Ovary (tissue), 9 donors: ENCODE measurements around the gene CD63. TPM values are rescaled to one million over a fixed set of nuclear protein-coding genes. Genes with fewer than 3 reads are reported as not detected.

Experiments
- DNase-seq, 5 donors: peaks; one replicate each; pipeline ENCODE4 v3.0.0-alpha.2; 2019 to 2020
- H3K27ac ChIP-seq, 2 donors: fragments of 200-600 bp; one replicate each; pipeline versions ENCODE4 v1.5.1 to v1.8.0; 2019 to 2022
- H3K27me3 ChIP-seq: fragments of 200-600 bp; one replicate; pipeline ENCODE4 v1.8.0; 2022
- H3K36me3 ChIP-seq: fragments of 200-600 bp; sonication (generic); one replicate; pipeline ENCODE4 v1.5.1; 2019
- H3K4me1 ChIP-seq: one replicate; pipeline ENCODE4 v1.8.1; 2013; ENCODE audit warnings: mild to moderate bottlenecking, moderate library complexity; ENCODE audit not compliant: insufficient read depth
- H3K4me3 ChIP-seq: fragments of 200-600 bp; sonication (generic); one replicate; pipeline ENCODE4 v1.5.1; 2017
- H3K9me3 ChIP-seq, 2 donors: fragments of 200-600 bp in 1 of 2; sonication (generic) in 1 of 2; one replicate each; pipeline versions ENCODE4 v1.5.1 to v1.8.1; 2013 to 2019; ENCODE audit warnings: mild to moderate bottlenecking in 1 of 2, moderate library complexity in 1 of 2
- EP300 ChIP-seq: sonication (generic); formaldehyde crosslinking; IDR thresholded peaks from one replicate; pipeline ENCODE4 v1.6.1; 2017; ENCODE audit warnings: antibody characterized with exemption
- POLR2A ChIP-seq: fragments of 450-650 bp; IDR thresholded peaks from one replicate; pipeline ENCODE4 v1.6.1; 2017; ENCODE audit warnings: antibody characterized with exemption, mild to moderate bottlenecking, moderate library complexity
- WGBS, 3 donors: extraction: QIAGEN DNeasy Blood & Tissue Kit in 1 of 3; methylation state at CpG; one replicate each; pipeline versions ENCODE4 v1.1.5 to v1.1.7; 2013 to 2017; 5-methylcytosine and 5-hydroxymethylcytosine counted together
- intact Hi-C, 4 donors: fragments of 100-400 bp; cut with DNase I; formaldehyde crosslinking; loops; one replicate each; pipeline versions ENCODE4 v1.11.0 to v1.15.1; 2022 to 2023
- polyA plus RNA-seq, 2 donors: library from polyadenylated mRNA; stranded (reverse); fragments of 200-250 nt in 1 of 2; fragments of 350-450 nt in 1 of 2; fragmentation: Illumina TruSeq in 1 of 2; extraction: RNeasy Lipid Tissue Mini Kit (QIAGEN cat#74804) in 1 of 2; gene quantifications; one replicate each; pipeline ENCODE4 v1.2.3, GENCODE V29; 2013 to 2014
- total RNA-seq, 7 donors: library from RNA; depleted of rRNA in 2 of 7; stranded (reverse); fragments of >200 nt in 2 of 7; fragmentation: NEBNext Ultra II Directional in 3 of 7; extraction: Animal tissue kit (Norgen Biotek cat#: 25700) in 3 of 7; gene quantifications; one replicate each; pipeline versions ENCODE4 v1.1.0 to v1.2.4, GENCODE V29; 2016 to 2023
- TF ChIP-seq, protein P1 (sequence below), 3 donors: fragments of 450-650 bp in 2 of 3; fragments of 200-600 bp in 1 of 3; IDR thresholded peaks; one replicate each; pipeline versions ENCODE4 v1.5.1 to v1.8.0; 2016 to 2022; ENCODE audit warnings: antibody characterized with exemption in 3 of 3, mild to moderate bottlenecking in 1 of 3
- donor health status: DM: no; HTN: no; CAD: no; lungs with moderate emphysema.
- donor health status: DM: no; HTN: no; CAD: no.
- donor health status: Bipolar disorder and iron deficiency.
- donor health status: DM: yes; HTN: yes; CAD: no.
- donor health status: DM: no; HTN: no; CAD: no.
- donor health status: DM: yes; HTN: yes; CAD: no.

CD63 gene
- total and polyA plus RNA-seq, 9 donors: 406 to 1,943 (median 762) TPM

- no peaks in the 10 kb centered on the region for H3K9me3 ChIP-seq
- 78 to 85% (median 83%) methylated on average over 2 of the region's 2 CpGs for WGBS, 3 donors
- H3K27ac ChIP-seq: no peak overlapping the region
- H3K4me3 ChIP-seq: no peak overlapping the region
- peaks cover 2% of the 10 kb centered on the region for H3K4me1 ChIP-seq
- no peaks in the 10 kb centered on the region for H3K27me3 ChIP-seq
- TF ChIP-seq EP300 (no peak), POLR2A (no peak)
- TF ChIP-seq, protein P1, sequence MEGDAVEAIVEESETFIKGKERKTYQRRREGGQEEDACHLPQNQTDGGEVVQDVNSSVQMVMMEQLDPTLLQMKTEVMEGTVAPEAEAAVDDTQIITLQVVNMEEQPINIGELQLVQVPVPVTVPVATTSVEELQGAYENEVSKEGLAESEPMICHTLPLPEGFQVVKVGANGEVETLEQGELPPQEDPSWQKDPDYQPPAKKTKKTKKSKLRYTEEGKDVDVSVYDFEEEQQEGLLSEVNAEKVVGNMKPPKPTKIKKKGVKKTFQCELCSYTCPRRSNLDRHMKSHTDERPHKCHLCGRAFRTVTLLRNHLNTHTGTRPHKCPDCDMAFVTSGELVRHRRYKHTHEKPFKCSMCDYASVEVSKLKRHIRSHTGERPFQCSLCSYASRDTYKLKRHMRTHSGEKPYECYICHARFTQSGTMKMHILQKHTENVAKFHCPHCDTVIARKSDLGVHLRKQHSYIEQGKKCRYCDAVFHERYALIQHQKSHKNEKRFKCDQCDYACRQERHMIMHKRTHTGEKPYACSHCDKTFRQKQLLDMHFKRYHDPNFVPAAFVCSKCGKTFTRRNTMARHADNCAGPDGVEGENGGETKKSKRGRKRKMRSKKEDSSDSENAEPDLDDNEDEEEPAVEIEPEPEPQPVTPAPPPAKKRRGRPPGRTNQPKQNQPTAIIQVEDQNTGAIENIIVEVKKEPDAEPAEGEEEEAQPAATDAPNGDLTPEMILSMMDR (IDR thresholded peaks at IDR 0.05): no peak
- intact Hi-C loops: loop anchor here in 3 of 4 donors (5.0 to 10.0 kb wide), 3 partner anchors 193 to 901 kb away; partner anchors contain the start of genes BAZ2A (in 1 of the 3) and PYM1 (in 1 of the 3)
- no peak for DNase-seq
- H3K36me3 ChIP-seq: no peaks in the 10 kb centered on the region
Measured at GRCh38 chr12:55733858-55734257, 5.0 kb upstream of the CD63 start.

DNA sequence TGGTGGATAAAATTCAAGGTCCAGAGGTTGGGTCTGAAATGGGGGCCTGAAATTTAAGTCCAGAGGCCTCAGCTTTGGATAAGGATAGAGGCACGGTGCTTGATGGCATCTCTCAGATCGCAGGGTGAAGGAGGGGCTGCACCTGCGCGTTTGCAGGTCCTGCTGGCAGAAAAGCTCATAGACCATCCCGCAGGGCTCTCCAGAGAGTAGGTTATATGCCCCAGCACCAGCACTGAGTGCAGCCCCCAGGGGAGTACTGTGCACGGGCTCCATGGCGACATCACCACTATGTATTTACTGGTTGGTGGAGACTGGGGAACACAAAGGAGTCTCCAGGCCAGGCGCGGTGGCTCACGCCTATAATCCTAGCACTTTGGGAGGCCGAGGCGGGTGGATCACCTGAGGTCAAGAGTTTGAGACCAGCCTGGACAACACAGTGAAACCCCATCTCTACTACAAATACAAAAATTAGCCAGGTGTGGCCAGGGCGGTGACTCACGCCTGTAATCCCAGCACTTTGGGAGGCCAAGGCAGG, 4.3 kb upstream of the CD63 start:
- DNase-seq: no peak
- no peaks in the 10 kb centered on the region for H3K36me3 ChIP-seq
- H3K27ac ChIP-seq: no peak overlapping the region
- intact Hi-C loops: loop anchor here in 3 of 4 donors (5.0 to 10.0 kb wide), 3 partner anchors 194 to 902 kb away; partner anchors contain the start of genes BAZ2A (in 1 of the 3) and PYM1 (in 1 of the 3)
- H3K4me1 ChIP-seq: peaks cover 2% of the 10 kb centered on the region
- no peaks in the 10 kb centered on the region for H3K27me3 ChIP-seq
- no peak for TF ChIP-seq POLR2A
- TF ChIP-seq, protein P1 (IDR thresholded peaks at IDR 0.05): no peak
- TF ChIP-seq EP300: no peak
- H3K4me3 ChIP-seq: no peak overlapping the region
- H3K9me3 ChIP-seq: no peaks in the 10 kb centered on the region
- 85 to 90% (median 90%) methylated on average over 14 of the region's 14 CpGs for WGBS, 3 donors

GRCh38 chr12:55732288-55732687, 3.5 kb upstream of the CD63 start:
- Histone ChIP-seq H3K27me3 (no peaks in the 10 kb centered on the region), H3K36me3 (no peaks in the 10 kb centered on the region), H3K4me1 (peaks cover 8% of the 10 kb centered on the region), H3K4me3 (no peak overlapping the region), H3K27ac (no peak overlapping the region), H3K9me3 (no peaks in the 10 kb centered on the region)
- TF ChIP-seq EP300: no peak
- TF ChIP-seq, protein P1 (IDR thresholded peaks at IDR 0.05): no peak
- TF ChIP-seq POLR2A: no peak
- intact Hi-C loops: loop anchor here in 3 of 4 donors (5.0 to 10.0 kb wide), 3 partner anchors 195 to 903 kb away; partner anchors contain the start of genes BAZ2A (in 1 of the 3) and PYM1 (in 1 of the 3)
- DNase-seq: no peak
- WGBS, 3 donors: 81 to 88% (median 82%) methylated on average over 4 of the region's 4 CpGs

DNA sequence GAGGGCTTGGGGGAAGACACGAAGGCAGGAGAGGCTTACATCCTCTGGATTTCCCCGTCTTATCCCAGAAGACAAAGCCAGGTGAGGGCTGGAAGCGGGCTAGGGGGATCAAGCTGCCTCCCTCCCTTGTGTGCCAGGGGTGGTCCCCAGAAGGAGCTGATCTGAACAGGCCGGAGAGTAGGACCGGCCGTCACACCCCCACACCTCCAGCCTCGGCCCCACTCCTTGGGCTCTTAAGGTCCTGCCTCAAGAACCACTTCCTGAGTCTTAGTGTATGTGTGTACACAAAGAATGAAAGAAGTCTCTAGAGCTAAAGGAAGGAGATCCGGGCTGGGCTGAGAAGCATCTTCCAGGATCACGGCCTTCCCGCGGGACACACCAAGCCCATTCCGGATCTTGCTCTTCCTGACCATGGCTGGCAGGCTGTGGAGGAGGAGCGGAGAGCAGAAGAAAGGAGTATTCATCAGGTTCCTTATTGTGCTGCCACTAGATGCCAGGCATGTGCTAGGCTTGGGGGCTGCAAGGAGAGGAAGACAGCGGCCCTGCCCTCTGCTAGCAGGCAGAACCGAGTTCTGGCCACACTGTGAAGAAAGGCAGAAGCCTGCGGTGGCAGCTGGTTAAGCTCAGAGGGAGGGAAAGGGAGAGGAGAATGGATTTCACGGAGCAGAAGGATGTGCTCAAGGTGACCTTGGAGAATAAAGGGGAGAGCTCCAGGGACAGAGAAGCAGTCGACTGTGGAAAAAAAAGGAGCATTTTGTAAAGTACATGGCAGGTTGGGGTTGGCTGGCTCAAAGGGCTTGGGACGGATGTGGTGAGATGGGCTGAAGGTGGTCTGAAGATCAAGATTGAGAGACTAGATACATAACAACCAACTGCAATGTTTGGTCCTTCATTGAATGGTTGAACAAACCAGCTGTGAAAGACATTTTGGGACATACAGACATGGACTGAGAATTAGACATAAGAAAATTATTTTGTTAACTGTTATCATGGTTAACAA, 1.3 kb upstream of the CD63 start:
- Histone ChIP-seq H3K9me3 (no peaks in the 10 kb centered on the region), H3K4me3 (peak overlapping the region; percentile 96), H3K27ac (peak overlapping the region; percentile 94 to 99), H3K4me1 (peaks cover 12% of the 10 kb centered on the region), H3K27me3 (no peaks in the 10 kb centered on the region), H3K36me3 (no peaks in the 10 kb centered on the region)
- 1 to 2% (median 2%) methylated on average over 19 of the region's 19 CpGs for WGBS, 3 donors
- intact Hi-C loops: loop anchor here in 3 of 4 donors (5.0 to 10.0 kb wide), 3 partner anchors 197 to 905 kb away; partner anchors contain the start of genes PYM1 (in 2 of the 3) and BAZ2A (in 1 of the 3)
- TF ChIP-seq, protein P1 (IDR thresholded peaks at IDR 0.05): no peak
- TF ChIP-seq POLR2A: peak; percentile 48
- no peak for TF ChIP-seq EP300
- DNase-seq: peak; percentile 55 to 73 (median 63)
